Liver (tissue), 3 donors: ENCODE results near the gene NTN5.

Experiments
- CTCF ChIP-seq: fragments of 150-350 bp; IDR thresholded peaks from 2 replicates; pipeline ENCODE4 v1.5.1; 2017; ENCODE audit warnings: improper control_type of control experiment, low read depth, low read length; ENCODE audit not compliant: missing input control
- HNF4A ChIP-seq, 2 donors: conservative IDR thresholded peaks; 2 replicates each; pipeline ENCODE4 v1.6.1; 2016; ENCODE audit warnings: antibody characterized with exemption in 2 of 2, mild to moderate bottlenecking in 2 of 2
- MAX ChIP-seq: IDR thresholded peaks from 2 replicates; pipeline ENCODE4 v1.6.1; 2016; ENCODE audit warnings: antibody characterized with exemption
- RAD21 ChIP-seq, 2 donors: IDR thresholded peaks; 2 replicates each; pipeline ENCODE4 v1.6.1; 2016; ENCODE audit warnings: antibody characterized with exemption in 2 of 2, mild to moderate bottlenecking in 2 of 2
- REST ChIP-seq: IDR thresholded peaks from 2 replicates; pipeline ENCODE4 v1.6.1; 2016; ENCODE audit warnings: antibody characterized with exemption, mild to moderate bottlenecking
- RXRA ChIP-seq, 2 donors: IDR thresholded peaks; 2 replicates each; pipeline ENCODE4 v1.6.1; 2017 to 2018; ENCODE audit warnings: antibody characterized with exemption in 2 of 2, mild to moderate bottlenecking in 1 of 2
- TAF1 ChIP-seq: conservative IDR thresholded peaks from 2 replicates; pipeline ENCODE4 v1.6.1; 2016; ENCODE audit warnings: antibody characterized with exemption, mild to moderate bottlenecking
- ZBTB33 ChIP-seq: IDR thresholded peaks from 2 replicates; pipeline ENCODE4 v1.6.1; 2016; ENCODE audit warnings: antibody characterized with exemption
- donor health status: healthy.
- donor health status: healthy.

GRCh38 chr19:48629599-48630295, 43.1 kb downstream of the NTN5 start:
- TF ChIP-seq CTCF (no peak), MAX (no peak), RAD21 (IDR thresholded peaks at IDR 0.05) (no peak), REST (no peak), TAF1 (no peak), HNF4A (conservative IDR thresholded peaks at IDR 0.05) (no peak), RXRA (IDR thresholded peaks at IDR 0.05) (no peak), ZBTB33 (no peak)
